ENCODE measurements around the gene TM7SF2.

TM7SF2 gene

DNA sequence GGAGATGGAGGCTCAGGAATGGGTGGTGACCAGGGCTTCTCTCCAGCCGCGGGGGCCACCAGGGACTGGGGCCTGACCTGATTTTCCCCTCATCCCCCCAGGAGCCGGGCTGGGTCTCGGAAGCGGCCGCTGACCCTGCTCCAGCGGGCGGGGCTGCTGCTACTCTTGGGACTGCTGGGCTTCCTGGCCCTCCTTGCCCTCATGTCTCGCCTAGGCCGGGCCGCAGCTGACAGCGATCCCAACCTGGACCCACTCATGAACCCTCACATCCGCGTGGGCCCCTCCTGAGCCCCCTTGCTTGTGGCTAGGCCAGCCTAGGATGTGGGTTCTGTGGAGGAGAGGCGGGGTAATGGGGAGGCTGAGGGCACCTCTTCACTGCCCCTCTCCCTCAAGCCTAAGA lies 23.8 kb upstream of the TM7SF2 start:
- no peak for DNase-seq (ENCODE audit: insufficient read length, low spot score)
- FAIRE-seq: no peak

DNA sequence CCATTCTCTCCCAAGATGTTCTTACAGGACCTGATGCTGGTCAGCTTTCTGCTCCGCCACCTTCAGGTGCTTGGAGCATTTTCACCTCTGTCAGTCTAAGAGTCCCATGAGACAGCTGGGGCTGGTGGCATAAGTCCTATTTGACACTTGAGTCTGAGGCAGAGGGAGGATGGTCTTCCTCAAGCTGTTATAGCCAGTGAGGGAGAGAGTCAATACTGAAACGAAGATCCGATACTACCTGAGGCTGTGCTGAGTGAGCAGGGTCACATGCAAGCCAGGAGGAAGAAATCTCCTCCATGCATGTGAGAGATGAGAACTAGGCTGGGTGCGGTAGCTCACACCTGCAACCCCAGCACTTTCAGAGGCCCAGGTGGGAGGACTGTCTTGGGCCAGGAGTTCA lies 22.1 kb upstream of the TM7SF2 start:
- DNase-seq (ENCODE audit: insufficient read length, low spot score): no peak
- FAIRE-seq: no peak

DNA sequence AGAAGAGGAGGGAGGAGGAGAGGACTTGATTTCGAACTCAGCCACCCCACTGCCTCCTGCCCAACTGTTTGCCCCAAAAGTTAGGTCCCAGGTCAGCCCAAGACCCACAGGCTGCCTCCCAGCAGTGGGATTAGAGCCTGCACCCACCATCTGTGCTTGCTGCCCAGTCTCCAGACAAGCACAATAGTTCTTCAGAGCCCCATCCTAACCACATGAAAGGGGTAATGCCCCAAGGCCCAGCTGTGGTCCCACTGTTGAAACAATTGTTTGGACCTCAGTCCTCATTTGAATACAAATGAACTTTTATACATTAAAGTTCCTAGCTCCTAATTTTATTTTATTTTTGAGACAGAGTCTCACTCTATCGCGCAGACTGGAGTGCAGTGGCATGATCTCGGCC lies 21.0 kb upstream of the TM7SF2 start:
- no peak for DNase-seq (ENCODE audit: insufficient read length, low spot score)
- FAIRE-seq: no peak

DNA sequence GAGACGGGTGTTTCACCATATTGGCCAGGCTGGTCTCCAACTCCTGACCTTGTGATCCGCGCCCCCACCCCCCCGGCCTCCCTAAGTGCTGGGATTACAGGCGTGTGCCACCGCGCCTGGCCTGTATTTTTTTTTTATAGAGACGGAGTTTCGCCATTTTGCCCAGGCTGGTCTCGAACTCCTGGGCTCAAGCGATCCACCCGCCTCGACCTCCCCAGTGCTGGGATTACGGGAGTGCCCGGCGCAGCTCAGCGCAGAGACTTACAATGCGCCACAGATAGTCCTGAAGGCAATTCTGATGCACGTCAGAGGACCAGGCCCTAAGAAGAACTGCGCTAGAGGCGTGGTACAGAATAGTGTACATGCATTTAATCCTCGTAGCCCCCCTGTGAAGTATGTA lies 16.2 kb upstream of the TM7SF2 start:
- FAIRE-seq: no peak
- no peak for DNase-seq (ENCODE audit: insufficient read length, low spot score)

DNA sequence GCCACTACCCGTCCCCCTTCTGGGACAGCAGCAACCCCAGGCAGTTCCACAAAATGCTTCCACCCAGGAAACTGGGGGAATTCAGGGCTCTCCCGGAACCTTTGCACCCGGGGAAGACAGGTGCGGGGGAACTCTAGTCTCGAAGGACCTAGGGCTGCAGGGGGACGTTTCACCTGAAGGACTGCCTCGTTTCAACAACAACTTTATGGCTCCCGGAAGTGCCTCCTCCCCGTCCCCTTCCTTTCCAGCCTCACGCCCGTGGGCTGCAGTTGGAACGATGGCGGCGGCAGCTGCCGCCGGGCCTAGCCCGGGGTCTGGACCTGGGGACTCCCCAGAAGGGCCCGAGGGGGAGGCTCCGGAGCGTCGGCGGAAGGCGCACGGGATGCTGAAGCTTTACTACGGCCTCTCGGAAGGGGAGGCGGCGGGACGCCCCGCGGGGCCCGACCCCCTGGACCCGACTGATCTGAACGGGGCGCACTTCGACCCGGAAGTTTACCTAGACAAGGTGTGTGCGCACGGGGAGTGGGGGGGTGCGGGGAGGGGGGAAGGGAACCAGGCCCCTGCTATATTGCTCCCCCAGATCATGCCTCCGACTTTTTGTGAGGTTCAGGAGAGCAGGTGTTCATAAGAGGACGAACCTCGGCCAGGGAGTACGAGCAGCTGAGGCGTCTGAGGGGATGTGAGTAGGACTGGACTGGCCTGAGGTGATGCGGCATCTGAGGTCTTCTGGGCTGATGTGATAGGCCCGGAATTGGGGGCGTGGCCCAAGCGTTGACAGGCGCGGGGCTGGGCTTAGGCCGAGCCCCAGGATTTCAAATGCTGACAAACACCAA lies 15.5 kb upstream of the TM7SF2 start, which contains the start of gene VPS51:
Gene VPS51 (plus strand): TSS at position 241 of the 833 bp plus-strand sequence. CDS start 37 bp downstream, at position 278.
- DNase-seq (ENCODE audit: insufficient read length, low spot score): peak; percentile 95
- FAIRE-seq: peak; percentile 94

DNA sequence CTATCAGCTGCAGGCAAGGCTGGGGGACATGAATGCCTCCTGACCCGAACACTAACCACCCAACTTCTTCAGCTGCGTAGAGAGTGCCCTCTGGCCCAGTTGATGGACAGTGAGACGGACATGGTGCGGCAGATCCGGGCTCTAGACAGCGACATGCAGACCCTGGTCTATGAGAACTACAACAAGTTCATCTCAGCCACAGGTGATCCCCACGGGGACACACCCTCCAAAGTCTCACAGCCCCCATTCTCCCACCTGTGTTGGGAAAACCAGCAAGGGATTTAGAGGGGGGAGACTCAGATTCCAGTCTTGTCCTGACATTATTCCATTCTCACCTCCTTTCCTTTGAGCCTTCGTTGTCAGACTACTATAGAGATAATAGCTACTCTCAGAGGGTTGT lies 14.7 kb upstream of the TM7SF2 start:
- DNase-seq (ENCODE audit: insufficient read length, low spot score) (no peak), FAIRE-seq (no peak)

DNA sequence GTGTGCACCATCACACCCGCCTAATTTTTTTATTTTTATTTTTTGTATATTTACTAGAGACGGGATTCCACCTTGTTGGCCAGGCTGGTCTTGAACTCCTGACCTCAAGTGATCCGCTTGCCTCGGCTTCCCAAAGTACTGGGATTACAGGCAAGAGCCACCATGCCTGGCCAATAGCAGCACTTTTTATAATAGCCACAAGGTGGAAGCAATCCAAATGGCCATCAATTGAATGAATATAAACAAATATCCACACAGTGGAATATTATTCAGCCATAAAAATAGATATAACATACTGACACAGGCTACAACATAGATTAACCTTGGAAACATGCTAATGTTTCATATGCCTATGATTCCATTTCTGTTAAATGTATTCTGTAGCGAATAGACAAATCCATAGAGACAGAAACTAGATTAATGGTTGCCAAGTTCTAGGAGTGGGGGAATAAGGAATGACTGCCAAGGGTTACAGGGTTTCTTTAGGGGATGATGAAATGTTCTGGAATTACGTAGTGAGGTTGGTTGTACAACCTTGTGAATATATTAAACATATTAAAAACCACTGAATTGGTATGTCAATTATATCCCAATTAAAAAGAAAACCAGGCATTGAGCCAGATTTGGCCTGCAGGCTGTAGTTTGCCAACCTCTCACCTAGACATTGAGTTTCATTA lies 10.9 kb upstream of the TM7SF2 start:
- DNase-seq (ENCODE audit: insufficient read length, low spot score): no peak
- no peak for FAIRE-seq

DNA sequence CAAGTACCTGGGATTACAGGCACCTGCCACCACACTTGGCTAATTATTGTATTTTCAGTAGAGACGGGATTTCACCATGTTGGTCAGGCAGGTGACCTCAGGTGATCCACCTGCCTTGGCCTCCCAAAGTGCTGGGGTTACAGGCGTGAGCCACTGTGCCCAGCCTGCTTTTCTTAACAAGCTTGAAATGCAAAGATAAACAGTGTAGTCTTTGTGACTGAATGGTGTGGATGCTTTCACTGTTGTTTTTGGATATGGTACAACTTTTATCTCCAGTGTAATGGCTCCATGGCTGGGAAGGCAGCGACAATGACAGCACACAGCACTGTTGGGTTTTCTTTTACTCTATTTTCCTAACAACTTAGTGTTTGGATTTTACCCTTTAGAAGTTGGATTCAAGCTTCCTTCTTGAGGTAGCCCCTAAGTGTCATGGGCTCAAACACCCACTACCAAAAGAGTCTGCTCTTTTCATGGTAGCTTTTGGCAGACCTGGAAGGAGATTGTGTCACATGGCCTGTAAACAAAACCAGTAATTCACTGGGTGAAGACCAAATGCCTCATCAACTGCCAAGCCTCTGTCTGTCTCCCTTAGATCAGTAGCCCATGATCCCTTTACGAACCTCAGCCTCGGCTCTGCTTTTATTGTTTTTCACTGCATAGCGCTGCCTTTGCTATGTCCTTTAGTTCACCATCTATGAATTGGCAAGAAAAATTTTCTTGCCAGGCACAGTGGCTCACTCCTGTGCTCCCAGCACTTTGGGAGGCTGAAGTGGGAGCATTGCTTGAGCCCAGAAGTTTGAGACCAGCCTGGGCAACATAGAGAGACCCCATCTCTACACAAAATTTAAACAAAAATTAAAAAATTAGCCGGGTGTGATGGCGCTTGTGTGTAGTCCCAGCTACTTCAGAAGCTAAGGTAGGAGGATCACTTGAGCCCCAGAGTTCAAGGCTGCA lies 9.3 kb upstream of the TM7SF2 start:
- FAIRE-seq: no peak
- no peak for DNase-seq (ENCODE audit: insufficient read length, low spot score)

DNA sequence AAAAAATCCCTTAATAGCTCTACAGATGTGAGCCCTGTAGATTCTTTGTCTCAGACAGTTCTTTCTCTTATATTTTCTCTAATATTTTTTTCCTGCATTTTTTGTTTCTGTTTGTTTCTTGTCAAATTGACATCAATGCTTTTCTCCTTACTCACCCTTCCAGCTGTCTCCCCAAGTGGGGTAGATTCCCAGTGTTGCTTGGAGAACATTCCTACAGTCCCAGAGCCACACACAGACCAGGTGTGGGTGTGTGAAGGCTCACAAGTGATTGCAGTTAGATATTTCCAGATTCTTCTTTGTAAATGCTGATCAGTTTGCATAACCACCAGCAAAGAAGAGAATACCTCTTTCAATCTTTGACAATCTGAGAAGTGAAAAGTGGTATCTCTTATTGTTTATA lies 8.2 kb upstream of the TM7SF2 start:
- FAIRE-seq (no peak), DNase-seq (ENCODE audit: insufficient read length, low spot score) (no peak)

DNA sequence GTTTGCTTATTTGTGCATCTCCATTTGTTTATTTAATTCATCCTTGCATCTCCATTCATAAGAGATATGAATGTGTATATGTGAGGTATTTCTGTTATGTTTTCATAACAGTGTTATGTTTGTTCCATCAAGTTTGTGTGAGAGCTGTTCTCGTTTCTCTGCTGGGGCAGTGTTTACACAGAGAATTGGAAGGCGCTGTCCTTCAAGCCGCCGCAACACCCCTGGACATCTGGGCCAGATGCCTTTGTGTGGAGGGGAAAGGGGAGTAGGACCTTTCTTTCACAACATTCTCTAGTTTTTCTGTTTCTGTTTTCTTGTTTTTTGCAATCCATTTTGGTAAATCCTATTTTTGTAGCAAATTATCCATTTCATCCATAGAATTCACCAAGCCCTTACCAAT lies 7.0 kb upstream of the TM7SF2 start:
- no peak for FAIRE-seq
- no peak for DNase-seq (ENCODE audit: insufficient read length, low spot score)

DNA sequence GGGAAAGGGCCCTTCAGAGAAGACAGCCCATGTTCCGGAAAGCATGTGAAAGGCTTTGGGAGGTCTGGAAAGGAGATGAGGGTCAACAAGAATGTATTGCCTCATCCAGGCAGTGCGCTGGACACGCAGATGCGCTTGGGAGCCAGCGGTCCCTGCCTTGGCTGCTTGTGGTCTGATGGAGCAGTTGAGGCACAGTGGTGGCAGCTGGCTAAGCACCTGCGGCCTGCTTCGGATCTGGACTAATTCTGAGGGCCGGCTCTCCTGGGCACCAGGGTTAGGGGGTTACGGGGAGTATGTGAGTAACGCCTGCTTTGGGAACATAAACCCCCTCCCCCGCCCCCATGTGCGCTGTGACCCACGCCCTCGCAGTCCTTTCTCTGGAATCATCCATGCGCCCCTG lies 4.6 kb upstream of the TM7SF2 start:
- FAIRE-seq: no peak
- DNase-seq (ENCODE audit: insufficient read length, low spot score): no peak

DNA sequence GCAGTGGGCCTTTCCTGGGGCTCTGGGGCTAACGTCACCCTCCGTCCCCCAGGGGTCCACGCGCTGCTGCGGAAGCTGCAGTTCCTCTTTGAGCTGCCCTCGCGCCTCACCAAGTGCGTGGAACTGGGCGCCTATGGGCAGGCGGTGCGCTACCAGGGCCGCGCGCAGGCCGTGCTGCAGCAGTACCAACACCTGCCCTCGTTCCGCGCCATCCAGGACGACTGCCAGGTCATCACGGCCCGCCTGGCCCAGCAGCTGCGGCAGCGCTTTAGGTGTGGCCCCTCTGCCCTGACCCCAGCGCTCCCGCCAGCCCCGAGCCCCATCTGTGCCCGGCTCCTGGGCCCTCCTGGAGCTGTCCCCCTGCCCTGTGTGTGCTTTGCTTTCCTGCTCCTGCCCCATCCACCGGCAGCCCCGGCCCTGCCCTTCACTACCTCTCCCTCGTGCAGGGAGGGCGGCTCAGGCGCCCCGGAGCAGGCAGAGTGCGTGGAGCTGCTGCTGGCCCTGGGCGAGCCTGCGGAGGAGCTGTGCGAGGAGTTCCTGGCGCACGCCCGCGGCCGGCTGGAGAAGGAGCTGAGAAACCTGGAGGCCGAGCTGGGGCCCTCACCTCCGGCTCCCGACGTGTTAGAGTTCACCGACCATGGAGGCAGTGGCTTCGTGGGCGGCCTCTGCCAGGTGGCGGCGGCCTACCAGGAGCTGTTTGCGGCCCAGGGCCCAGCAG lies 3.8 kb upstream of the TM7SF2 start:
- FAIRE-seq (no peak), DNase-seq (ENCODE audit: insufficient read length, low spot score) (no peak)

DNA sequence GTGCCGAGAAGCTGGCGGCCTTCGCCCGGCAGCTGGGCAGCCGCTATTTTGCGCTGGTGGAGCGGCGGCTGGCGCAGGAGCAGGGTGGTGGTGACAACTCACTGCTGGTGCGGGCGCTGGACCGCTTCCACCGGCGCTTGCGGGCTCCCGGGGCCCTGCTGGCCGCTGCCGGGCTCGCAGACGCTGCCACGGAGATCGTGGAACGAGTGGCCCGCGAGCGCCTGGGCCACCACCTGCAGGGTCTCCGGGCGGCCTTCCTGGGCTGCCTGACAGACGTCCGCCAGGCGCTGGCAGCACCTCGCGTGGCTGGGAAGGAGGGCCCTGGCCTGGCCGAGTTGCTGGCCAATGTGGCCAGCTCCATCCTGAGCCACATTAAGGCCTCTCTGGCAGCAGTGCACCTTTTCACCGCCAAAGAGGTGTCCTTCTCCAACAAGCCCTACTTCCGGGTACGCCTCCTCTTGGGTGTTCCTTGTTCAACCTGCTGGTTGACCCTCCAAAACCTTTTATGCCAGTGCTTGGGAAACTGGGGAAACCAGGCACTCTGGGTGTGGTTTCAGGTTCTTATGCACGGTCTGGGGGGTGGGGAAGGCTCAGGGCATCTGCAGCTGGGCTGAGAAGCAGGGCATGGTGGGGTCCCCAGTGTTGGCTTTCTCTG lies 3.1 kb upstream of the TM7SF2 start:
- FAIRE-seq: no peak
- DNase-seq (ENCODE audit: insufficient read length, low spot score): no peak

DNA sequence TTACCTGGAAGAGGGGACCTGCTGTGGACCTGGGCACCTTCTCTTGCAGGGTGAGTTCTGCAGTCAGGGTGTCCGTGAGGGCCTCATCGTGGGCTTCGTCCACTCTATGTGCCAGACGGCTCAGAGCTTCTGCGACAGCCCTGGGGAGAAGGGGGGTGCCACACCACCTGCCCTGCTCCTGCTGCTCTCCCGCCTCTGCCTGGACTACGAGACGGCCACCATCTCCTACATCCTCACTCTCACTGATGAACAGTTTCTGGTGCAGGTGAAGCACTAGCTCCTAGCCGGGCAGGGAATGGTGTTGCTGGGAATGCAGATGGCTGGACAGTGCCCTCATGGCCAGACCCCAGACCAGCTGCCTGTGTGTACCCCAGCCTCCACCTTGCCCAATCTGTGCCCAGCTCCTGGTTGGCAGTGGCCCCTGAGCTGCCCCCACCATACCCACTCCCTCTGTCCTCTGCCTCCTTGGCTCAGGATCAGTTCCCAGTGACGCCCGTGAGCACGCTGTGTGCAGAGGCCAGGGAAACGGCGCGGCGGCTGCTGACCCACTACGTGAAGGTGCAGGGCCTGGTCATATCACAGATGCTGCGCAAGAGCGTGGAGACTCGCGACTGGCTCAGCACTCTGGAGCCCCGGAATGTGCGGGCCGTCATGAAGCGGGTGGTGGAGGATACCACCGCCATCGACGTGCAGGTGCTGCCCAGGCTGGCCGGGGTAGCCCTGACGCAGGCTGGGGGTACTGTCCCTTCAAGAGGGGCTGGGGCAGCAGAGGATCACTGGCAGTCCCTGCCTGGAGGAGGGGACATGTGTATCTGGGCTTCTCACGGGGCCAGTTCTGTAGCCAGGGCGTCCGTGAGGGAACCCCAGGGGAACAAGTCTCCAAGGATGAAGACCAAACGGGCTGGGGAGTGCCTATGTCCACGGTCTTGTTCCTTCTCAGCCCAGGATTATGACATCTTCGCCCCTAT lies 2.2 kb upstream of the TM7SF2 start:
- DNase-seq (ENCODE audit: insufficient read length, low spot score) (no peak), FAIRE-seq (no peak)

DNA sequence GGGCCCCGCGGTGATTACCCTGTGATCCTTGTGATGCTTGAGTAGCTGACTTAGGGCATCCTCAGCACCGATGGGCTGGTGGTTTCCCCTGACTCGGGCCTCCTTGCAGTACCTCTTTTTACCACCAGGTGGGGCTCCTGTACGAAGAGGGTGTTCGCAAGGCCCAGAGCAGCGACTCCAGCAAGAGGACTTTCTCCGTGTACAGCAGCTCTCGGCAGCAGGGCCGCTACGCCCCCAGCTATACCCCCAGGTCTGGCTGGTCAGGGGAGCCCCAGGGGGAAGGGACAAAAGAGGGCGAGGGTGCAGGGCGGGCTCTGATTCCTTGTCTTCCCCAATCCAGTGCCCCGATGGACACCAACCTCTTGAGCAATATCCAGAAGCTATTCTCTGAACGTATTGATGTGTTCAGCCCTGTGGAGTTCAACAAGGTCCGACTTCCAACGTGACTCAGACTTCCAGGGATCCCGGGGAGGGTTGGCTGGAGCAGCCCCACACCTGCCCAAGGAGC lies 1.3 kb upstream of the TM7SF2 start:
- DNase-seq (ENCODE audit: insufficient read length, low spot score) (peak; percentile 97), FAIRE-seq (peak; percentile 98)

DNA sequence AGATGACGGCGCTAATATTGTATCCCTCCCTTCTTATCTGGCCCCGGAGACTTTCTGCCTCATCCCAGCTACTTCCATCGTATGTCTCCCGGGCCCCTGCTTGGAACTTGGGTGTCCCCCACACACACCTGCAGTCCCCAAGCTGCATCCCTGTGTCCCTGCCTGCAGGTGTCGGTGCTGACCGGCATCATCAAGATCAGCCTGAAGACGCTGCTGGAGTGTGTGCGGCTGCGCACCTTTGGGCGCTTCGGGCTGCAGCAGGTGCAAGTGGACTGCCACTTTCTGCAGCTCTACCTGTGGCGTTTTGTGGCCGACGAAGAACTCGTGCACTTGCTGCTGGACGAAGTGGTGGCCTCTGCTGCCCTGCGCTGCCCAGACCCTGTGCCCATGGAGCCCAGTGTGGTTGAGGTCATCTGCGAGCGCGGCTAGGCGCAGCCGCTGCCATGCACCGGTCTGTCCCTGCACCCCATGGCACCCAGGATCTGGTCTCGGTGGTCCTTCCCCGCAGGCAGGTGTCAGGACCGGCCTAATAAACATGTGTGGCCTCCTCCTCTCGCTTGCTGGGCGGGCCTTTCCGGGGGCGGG lies 421 bp upstream of the TM7SF2 start:
- DNase-seq (ENCODE audit: insufficient read length, low spot score) (no peak), FAIRE-seq (peak; percentile 93)

DNA sequence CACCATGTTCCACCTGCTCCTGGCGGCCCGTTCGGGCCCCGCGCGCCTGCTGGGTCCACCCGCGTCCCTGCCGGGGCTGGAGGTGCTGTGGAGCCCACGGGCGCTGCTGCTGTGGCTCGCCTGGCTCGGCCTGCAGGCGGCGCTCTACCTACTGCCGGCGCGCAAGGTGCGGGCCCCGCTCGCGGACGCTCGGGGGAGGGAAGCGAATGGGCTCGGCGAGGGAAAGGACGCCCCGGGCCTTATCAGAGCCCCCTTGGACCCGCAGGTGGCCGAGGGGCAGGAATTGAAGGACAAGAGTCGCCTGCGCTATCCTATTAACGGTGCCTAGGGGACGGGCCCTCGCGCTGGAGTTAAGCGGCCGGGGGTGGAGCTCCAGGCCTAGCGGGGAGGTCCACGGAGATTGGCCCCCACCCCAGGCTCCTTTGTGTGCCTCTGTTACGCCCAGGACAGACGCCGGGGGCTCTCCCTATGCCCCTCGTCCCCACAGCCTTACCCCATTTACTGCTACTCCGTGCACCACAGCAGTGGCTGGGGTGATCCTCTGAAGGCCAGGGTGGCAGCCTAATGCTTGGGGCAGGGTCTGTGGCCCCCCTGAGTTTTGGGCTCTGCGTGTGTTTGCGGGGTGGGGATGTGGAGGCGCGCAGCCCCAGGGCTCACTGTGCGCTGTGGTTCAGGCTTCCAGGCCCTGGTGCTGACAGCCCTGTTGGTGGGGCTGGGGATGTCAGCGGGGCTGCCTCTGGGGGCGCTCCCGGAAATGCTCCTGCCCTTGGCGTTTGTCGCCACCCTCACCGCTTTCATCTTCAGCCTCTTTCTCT lies 1.1 kb downstream of the TM7SF2 start:
- peak; percentile 86 for FAIRE-seq
- no peak for DNase-seq (ENCODE audit: insufficient read length, low spot score)
